Putamen (tissue), 1 donor: ENCODE results near the gene NABP2.

Source experiments
- DNase-seq: peaks from one replicate; pipeline ENCODE4 v3.0.0-alpha.2; 2016; ENCODE audit warnings: low spot score

Gene NABP2

DNA sequence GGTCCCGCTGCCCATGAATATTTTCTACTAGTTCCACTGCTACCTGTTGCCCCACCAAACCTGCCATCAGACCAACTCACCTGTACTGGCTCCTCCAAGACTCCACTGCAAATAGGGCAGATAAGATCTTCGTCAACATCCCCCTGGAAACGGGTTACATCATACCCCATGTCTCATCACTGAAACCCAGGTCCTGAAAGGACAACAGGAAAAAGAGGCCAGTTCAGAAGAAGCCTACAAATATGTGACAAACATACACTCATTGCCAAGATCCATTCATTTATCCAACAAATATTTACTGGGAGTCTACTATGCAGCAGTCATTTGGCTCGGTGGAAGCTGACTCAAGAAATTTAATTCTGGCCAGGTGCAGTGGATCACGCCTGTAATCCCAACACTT, 10.3 kb upstream of the NABP2 start:
- DNase-seq = no peak

DNA sequence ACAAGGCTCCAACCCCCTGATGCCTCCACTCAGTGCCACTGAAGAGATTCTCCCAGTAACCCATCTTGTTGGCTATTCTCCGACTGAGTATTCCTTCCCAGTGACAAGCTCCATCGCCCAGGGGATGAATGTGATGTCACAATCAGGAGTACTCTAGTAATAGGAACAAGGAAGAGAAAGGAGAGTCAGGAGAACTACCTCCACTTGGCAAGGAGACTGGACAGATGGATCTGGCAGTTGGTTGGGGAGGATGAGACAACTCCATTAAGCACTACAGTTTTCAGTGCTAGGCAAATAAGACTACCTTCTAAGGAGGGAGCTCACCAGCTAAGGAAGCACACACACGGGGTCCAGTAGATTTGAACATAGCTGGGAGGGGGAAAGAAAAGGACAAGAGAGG, 7.7 kb upstream of the NABP2 start:
- no peak for DNase-seq

DNA sequence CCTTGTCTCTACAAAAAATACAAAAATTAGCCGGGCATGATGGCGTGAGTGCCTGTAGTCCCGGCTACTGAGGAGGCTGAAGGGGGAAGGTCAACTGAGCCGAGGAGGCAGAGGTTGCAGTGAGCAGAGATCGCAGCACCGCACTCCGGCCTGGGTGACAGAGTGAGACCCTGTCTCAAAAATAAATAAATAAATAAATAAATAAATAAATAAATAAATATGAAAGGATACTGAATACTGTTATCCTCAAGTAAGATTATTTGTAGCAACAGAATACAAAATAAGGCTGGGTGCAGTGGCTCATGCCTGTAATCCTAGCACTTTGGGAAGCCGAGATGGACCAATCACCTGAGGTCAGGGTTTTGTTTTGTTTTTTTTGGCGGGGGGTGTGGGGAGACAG, 4.3 kb upstream of the NABP2 start:
- no peak for DNase-seq

DNA sequence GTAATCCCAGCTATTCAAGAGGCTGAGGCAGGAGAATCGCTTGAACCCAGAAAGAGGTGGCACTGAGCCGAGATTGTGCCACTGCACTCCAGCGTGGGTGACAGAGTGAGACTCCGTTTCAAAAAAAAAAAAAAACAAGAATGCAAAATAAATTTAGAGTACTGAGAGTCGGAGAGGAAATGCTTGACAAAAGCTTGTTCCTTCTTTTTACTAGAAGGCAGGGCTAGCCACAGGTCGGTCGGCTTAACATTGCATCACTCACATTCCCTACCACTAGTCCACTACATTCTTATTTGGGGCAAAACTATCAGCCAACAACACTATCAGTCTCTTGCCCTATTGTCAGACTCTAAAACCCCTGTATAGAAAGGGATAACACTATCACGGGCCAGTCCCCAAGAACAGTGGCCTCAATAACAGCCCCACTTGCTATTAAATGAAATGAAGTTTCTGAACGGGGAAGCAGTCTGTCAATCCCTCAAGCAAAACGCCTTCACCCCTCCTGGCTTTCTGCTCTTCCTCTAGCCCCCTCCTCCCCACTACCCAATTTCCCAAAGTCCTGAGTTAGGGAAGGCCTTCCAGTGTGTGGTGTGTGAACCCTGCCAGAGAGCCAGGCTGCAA, 3.4 kb upstream of the NABP2 start:
- no peak for DNase-seq

DNA sequence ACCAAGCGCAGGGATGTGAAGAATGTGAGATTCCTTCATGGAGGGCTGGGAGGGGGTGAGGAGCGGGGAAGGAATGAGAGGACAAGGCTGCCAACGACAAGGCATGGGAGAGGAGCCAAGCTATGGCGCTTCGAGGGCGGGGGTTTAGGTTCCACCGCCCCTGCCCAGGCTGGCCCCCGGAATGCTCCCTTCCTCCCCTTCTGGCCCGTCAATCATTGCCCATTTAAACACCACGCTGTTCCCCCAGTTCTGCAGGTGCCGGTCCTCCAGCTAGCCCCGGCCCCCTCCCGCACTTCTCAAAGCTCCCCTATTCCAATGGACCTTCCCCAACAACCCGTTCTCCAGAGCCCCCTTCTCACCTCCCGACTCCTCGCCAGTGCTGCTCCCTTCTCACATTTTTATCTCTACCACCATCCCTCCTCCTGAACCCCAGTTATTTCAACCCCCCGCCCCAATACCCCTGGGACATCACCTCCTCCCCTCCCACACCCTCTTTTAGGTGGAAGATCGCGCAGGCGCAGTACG, 2.8 kb upstream of the NABP2 start:
- peak; percentile 37 for DNase-seq

DNA sequence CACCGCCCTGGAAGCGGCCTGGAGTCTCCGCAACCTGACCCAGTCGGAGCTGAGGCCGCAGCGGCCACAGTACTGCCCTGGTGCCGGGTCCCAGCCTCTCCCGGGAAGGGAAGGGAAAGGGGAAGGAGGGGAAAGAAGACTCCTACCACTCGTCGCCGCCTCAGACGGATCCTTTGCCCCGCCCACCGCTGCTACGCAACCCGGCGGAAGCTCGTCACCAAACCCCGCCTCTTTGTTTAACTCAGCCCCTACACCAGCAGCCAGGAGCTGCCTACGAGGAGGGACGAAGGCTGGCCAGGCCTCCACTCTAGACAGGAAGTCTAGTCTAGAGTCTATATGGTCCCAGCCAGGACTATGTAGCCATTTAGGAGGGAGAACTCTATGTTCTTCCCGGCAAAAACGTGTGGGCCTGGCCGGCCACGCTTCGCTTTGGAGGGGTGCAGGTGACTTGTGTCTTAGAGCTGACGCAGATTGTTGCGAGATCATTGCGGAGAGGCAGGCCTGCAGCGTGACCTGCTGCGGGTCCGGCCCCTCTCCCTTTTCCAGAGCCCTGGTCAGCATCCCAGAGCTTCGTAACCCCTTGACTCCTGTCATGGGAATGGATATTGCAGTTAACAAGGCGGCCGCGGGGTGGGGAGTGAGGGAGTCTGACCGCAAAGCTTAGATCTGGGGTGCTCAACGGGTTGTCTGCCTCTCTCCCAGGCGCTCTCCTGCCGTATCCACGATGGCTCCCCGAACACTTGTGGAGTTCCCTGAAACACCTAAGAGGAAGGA, 2.2 kb upstream of the NABP2 start, which contains the start of gene RNF41:
Gene RNF41, minus strand, starts transcription at position 166 of the 774 bp plus-strand sequence. CDS start 7,875 bp downstream, outside the sequence.
- DNase-seq = peak; percentile 96

DNA sequence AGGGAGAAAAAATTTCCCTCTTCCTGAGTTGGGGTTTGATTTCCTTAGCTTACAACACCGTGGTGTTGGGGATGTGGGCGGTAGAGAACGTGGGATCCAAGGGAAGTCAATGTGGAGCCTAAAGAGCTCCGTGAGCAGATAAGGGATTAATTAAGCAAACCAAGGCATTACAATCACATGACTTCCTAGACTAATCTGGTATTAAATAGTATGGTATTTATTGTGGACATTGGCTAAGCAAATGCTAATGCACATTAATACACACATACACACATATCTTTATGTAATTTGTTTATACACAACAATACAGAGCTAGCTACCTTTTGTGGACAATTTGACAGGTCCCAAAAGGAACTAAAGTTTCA, 1.6 kb upstream of the NABP2 start:
- no peak for DNase-seq

DNA sequence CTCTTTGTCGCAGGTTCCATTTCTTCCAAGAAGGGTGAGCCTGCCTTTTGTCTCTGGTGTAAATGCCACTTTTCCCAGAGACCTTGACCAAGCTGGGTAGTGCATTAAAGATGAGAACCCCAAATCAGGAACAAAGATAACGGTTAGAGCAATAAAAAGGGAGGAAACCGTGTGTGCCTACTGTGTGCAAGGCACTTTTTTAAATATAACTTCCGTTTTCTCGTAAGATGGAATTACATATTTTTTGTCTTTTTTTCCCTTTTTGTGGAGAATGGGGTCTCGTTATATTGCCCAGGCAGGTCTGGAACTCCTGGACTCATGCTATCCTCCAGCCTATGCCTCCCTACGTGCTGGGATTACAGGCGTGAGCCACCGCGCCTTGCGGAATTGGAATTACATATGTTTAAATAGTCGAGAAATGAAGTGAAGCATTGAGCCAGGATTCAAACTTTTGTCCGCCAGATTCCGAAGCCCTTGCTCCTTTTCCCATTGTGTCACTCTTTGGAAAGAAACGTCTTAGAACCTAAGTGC, 506 bp upstream of the NABP2 start:
- no peak for DNase-seq

DNA sequence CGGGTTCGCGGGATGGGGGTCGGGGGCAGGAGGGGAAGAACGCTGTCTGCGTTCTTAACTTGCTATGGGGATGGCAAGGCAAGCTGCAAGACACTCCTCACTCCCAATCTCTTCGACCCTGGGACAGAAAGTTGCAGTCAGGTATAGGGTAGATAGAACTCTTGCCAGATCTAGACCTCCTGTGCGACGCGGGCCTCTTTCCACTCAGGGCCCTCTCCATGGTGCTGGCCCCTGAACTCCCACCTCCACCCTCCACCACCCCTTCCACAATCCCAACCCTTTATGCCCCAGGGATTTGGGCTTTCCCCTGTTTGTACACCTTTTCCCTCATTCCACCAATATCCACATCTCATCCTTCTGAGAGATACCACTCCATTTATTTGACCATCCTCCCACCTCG, 812 bp downstream of the NABP2 start:
- DNase-seq = no peak

DNA sequence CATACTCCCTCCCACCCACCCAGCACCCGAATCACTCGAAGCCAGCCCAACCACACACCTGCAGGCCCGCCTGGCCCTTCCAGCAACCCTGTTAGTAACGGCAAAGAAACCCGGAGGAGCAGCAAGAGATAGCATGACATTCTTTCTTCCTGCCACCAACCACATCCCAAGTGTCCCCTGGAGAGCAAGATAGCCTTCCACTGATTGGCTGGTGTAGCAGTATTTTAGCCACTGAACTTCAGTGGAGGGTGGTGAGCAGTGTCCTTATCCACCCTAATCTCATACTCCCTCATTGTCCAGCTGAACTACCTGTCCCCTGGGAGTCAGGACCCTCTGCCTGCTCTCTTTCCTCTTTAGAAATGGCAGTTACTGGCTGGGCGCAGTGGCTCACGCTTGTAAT, 4.9 kb downstream of the NABP2 start:
- no peak for DNase-seq

DNA sequence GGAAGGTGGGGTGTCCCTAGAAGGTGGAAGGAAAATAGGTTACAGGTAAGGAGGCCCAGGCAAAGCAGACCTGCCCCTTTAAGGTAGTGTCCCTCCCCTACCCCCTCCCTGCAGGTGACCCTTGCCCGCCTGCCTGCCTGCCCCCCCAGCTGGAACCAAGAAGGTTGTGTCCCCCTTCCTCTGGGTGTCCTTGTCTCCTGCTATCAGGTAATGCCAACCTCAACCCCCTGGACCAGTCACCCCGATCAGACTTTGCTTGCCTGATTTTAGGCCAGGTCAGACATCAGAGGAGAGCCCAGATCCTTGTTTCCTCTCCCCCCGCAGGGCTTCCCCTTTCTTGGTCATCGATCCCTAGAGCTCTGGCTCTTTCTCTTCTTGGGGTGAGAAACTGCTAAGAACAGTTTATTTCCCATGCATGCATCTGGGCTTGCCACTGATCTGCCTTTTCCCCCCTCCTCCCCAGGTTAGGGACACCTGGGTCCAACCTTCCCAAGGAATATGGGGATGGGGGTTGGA, 5.8 kb downstream of the NABP2 start, which contains the start of gene SLC39A5:
Gene SLC39A5, plus strand, starts transcription at position 136 of the 516 bp plus-strand sequence. CDS start 1,224 bp downstream, outside the sequence.
- DNase-seq = no peak

DNA sequence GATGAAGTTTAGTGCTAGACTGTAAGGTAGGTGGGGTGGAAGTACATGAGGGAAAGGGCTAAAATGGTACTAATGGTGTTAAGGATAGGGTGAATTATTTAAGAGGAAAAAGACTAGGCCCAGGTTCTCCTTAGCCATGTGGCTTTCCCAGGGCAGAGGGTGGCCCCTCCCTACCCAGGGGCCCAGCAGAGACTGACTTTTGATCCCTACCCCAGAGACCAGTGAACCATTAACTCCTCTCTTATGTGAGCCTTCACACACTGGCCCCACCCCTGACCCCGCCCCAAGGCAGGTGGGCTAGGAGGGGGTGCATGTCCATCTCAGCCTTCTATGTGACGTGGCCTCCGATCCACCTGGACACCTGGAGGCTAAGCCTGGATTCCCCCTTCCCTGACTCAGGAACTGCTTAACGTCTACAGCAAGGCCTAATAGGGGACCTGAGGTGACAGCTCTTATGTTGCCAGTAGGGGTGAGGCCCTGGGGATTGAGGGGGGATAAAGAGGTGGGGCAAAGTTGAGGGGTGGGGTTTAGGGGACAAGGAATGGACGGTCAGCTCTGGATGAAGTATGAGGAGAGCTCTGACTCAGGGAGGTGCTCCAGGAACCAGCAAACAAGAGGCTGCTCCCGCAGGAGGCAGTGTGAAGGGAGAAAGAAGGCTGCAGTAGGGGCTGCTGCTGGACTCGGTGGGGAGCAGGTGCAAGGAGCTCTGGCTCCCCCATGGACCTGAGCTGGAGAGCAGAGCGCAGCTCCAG, 6.5 kb downstream of the NABP2 start:
- no peak for DNase-seq

DNA sequence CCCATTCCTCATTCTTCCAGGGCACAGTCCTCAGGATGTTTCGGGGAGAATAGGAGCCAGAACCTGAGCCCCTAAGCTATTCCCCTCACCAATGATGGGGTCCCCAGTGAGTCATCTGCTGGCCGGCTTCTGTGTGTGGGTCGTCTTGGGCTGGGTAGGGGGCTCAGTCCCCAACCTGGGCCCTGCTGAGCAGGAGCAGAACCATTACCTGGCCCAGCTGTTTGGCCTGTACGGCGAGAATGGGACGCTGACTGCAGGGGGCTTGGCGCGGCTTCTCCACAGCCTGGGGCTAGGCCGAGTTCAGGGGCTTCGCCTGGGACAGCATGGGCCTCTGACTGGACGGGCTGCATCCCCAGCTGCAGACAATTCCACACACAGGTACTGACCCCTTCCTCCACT, 7.0 kb downstream of the NABP2 start:
- no peak for DNase-seq

DNA sequence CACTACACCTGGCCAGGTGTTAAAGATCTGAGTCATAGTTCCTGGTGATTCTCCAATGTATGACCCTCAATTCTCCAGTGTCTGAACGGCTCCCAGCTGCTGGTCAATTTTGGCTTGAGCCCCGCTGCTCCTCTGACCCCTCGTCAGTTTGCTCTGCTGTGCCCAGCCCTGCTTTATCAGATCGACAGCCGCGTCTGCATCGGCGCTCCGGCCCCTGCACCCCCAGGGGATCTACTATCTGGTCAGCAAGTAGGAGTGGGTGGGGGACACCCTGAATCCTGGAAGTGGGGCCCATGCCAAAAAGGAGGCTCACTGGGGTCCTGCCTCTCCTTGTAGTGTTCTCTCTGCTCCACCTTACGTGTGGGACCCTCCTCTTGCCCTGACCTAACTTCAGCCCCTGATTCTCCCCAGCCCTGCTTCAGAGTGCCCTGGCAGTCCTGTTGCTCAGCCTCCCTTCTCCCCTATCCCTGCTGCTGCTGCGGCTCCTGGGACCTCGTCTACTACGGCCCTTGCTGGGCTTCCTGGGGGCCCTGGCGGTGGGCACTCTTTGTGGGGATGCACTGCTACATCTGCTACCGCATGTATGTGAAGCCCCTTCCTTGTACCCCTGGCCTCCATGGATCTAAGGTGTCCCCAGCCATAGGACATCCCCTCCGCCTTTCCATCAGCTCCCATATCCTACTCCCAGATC, 10.7 kb downstream of the NABP2 start:
- no peak for DNase-seq

DNA sequence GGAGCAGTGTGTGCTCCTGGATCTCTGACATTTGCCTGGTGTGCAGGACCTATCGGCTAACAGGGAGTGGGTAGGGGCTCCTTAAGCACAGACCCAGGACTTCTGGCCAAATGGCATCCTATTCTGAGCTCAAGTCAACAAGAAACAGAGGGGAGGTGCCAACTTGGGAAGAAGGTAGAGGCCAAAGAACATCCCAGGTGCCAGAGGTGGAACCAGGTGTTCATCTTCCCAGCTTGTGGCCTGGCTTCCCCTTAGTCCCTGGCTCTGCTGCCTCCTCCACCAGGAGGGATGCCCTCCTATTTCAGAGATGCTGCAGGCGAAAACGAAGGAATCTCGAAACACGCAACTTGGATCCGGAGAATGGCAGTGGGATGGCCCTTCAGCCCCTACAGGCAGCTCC, 11.9 kb downstream of the NABP2 start:
- no peak for DNase-seq

DNA sequence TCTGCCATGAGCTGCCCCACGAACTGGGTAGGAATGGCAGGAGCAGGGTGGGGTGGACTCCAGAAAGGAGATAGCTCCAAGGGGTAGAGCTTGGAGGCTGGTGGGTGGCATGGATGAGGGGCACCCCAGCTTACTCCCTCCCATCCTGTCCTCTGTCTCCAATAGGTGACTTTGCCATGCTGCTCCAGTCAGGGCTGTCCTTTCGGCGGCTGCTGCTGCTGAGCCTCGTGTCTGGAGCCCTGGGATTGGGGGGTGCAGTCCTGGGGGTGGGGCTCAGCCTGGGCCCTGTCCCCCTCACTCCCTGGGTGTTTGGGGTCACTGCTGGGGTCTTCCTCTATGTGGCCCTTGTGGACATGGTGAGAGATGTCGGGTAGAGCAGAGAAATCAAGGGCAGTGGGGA, 12.8 kb downstream of the NABP2 start:
- DNase-seq = no peak

DNA sequence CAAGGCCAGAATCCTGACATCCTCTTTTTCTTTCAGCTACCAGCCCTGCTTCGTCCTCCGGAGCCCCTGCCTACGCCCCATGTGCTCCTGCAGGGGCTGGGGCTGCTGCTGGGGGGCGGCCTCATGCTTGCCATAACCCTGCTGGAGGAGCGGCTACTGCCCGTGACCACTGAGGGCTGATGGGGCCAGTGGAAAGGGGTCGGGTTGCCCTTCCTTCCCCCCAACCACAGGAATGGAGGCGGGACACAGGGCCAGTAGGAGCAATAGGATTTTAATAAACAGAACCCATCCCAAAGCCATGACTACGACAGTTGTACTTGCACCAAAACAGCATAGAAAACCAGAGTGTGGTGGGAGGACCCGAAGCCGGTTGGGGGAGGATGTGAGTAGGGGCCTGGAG, 13.4 kb downstream of the NABP2 start:
- no peak for DNase-seq

DNA sequence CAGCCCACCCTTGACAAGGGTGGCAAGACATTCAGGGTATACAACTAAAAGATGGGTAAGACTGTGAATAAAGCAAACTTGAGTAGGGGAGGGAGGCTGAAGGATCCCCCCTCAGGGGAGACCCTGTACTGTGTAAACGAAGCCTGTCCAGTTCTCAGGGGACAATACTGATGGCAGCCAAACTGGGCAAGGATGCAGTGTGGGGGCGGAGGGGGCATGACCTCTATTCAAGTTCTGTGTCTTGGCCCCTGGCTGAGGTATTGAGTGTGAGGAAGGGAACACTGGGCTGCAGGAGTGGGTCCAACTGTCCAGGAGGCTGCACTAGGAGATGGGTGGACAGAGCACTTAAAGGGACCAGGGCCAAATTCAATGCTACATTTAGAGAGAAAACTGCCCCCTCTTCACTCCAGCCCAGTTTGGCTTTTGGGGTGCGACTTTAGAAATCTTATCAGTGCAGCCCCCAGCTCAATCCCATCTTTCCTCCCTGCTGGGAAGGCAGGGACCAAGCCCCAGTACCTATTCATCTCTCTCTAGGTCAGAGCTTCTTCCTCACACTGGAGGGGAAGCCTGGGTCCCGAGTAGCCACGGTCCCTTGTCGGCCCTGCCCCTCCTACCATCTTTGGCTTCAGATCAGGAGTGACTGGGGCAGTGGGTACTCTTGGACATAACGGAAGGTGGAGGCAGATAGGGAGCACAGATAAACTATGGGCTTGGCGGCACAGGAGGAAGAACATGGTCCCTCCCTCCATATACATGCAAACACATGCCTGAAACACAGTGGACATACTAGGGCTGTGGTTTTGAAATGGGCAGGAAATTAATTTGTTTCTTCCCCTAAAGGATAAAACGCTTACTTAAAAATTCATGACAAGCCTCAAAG, 17.5 kb downstream of the NABP2 start:
- no peak for DNase-seq

DNA sequence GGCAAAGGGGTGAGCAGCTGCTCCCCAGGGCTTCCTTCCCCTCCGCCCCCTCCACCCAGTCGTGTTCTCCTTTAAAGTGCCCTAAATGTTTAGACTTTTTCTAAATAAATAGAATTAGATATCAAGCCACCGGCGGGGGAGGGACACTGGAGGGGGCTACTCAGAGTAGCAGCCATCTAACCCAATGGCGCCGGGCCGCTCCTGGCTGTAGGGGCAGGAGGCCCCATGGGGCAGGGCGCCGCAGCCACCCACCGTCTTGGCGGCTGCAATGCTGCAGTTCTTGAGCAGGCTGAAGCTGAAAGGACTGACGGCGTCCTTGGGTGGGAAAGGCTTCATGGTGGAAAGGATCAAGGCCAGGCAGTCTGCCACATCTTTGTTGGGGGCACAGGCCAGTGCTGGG, 18.8 kb downstream of the NABP2 start:
- no peak for DNase-seq

DNA sequence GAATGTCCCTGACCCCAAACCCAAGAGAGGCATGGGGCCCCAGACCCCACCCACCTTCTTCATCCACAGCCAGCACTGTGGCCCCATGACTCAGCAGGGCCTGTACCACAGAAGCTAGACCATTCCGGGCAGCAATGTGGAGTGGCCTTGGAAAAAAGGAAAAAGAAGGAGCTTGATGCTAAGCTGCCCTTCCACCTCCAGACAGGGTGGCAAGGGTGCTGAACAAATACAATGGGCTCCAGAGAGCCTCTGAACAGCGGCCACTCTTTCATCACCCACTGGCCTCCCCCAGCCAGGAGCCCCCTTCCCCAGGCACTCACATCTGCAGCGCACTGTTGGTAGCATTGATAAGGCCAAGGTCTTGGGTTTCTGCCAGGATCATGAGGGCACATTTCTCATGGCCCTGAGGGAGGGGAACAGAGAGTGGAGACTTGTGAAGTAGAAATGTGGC, 19.6 kb downstream of the NABP2 start:
- no peak for DNase-seq

DNA sequence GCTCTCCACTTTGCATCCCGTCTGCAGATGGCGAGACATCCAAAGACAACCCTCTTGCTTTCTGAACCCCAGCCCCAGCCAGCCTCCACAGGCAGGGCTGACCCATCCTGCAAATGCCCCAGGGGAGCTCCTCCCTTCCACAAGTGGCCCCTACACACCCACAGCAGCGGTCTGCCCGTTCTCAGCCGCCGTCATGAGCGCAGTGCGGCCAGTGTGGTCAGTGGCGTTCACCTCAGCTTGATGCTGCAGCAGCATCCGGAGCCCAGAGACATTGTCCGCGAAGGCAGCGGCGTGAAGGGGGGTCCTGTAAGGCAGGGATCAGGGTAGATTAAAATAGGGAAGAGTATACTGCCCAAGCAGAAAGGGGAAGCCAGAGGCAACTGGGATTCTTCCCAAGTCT, 20.4 kb downstream of the NABP2 start:
- DNase-seq = no peak
